ENCODE results near the gene SLC25A36.

DNA sequence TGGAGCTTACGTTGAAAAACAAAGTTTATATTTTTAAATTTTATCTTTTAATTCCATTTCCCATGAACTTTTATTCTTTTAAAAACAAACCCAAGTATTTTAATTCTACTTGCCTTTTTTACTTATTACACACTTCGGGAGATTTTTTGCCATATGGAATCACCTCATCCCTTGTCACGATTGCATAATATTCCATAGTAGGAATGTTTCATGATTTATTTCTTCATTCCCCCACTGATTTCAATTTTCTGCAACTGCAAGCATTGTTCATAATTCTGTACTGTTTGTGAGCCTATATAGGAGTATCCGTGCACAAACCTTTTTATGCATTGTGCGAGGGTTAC, 574 bp upstream of the SLC25A36 start:
- no peak for TF ChIP-seq MLX (CRISPR knock-in tag; IDR thresholded peaks at IDR 0.05)
- TF ChIP-seq, protein P1, sequence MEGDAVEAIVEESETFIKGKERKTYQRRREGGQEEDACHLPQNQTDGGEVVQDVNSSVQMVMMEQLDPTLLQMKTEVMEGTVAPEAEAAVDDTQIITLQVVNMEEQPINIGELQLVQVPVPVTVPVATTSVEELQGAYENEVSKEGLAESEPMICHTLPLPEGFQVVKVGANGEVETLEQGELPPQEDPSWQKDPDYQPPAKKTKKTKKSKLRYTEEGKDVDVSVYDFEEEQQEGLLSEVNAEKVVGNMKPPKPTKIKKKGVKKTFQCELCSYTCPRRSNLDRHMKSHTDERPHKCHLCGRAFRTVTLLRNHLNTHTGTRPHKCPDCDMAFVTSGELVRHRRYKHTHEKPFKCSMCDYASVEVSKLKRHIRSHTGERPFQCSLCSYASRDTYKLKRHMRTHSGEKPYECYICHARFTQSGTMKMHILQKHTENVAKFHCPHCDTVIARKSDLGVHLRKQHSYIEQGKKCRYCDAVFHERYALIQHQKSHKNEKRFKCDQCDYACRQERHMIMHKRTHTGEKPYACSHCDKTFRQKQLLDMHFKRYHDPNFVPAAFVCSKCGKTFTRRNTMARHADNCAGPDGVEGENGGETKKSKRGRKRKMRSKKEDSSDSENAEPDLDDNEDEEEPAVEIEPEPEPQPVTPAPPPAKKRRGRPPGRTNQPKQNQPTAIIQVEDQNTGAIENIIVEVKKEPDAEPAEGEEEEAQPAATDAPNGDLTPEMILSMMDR (IDR thresholded peaks at IDR 0.05) = no peak
- no peak for TF ChIP-seq ZNF423 (CRISPR knock-in tag; IDR thresholded peaks at IDR 0.05)
- no peak for TF ChIP-seq ATF3 (CRISPR knock-in tag; conservative IDR thresholded peaks at IDR 0.05)
